GM12873 (cell line): ENCODE results near the gene DVL2.

Experiments
- TF ChIP-seq, protein P1 (sequence below): IDR thresholded peaks from 2 replicates; pipeline ENCODE4 v1.5.1; 2012; ENCODE audit warnings: low read depth, mild to moderate bottlenecking, moderate library complexity, low read length, control low read depth; ENCODE audit not compliant: insufficient read depth; ENCODE audit errors: missing control alignments

The DVL2 gene

DNA sequence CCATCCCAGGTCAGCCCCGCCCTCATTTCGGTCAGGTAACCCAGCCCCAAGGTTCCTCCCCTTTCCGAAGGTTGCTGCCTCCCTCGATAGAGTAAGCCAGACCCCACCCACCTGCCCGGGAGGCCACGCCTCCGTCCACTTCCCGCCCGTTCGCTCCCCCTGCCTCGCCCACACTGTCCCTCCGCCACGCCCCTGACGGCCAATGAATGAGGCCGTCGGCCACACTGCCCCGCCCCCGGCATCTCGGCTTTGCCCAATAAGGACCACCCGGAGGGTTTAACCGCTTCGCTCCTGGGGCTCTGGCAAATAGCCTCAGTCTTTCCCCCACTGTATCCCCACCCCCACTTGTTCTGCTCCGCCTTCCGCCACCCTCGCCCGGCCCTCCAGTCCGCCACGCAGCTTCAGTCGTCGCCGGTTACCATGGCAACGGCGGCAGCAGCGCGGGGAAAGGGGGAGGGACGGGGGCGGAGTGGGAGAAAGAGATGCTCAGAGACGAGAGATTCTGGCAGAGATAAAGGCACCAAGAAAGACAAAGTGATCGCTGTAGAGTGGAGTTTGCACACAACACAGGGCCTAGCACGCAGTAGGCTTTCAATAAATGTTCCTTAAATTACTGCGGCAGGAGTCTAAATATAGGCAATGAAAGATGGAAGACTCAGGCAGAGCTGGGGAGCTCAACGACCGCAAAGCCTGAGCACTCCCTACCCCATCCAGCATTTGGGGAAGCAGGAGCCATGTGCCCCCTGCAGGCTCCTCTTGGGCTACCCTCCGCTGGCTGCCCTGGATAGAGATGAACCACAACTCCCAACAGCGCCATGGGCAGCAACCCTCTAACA, 19.8 kb downstream of the DVL2 start:
- TF ChIP-seq, protein P1, sequence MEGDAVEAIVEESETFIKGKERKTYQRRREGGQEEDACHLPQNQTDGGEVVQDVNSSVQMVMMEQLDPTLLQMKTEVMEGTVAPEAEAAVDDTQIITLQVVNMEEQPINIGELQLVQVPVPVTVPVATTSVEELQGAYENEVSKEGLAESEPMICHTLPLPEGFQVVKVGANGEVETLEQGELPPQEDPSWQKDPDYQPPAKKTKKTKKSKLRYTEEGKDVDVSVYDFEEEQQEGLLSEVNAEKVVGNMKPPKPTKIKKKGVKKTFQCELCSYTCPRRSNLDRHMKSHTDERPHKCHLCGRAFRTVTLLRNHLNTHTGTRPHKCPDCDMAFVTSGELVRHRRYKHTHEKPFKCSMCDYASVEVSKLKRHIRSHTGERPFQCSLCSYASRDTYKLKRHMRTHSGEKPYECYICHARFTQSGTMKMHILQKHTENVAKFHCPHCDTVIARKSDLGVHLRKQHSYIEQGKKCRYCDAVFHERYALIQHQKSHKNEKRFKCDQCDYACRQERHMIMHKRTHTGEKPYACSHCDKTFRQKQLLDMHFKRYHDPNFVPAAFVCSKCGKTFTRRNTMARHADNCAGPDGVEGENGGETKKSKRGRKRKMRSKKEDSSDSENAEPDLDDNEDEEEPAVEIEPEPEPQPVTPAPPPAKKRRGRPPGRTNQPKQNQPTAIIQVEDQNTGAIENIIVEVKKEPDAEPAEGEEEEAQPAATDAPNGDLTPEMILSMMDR: peak; percentile 64

DNA sequence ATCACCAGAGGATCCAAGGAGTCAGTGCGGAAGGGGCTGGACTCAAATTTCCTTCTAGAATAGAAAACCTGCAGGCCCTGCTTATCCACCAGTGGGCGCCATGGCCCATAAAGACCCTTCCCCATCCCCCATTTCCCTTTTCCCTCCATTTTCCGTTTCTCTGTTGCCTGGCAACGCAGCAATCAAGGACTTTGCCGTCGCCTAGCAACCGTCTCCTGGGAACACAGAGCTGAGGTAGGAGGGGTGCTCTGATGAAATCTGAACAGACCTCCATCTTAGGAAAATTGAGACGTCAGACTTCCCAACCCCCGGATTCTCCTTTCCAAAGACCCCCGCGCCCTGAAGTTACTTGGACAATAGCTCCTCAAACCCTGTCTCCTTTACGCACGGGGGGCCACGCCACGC, 20.4 kb downstream of the DVL2 start:
- TF ChIP-seq, protein P1: peak; percentile 59

DNA sequence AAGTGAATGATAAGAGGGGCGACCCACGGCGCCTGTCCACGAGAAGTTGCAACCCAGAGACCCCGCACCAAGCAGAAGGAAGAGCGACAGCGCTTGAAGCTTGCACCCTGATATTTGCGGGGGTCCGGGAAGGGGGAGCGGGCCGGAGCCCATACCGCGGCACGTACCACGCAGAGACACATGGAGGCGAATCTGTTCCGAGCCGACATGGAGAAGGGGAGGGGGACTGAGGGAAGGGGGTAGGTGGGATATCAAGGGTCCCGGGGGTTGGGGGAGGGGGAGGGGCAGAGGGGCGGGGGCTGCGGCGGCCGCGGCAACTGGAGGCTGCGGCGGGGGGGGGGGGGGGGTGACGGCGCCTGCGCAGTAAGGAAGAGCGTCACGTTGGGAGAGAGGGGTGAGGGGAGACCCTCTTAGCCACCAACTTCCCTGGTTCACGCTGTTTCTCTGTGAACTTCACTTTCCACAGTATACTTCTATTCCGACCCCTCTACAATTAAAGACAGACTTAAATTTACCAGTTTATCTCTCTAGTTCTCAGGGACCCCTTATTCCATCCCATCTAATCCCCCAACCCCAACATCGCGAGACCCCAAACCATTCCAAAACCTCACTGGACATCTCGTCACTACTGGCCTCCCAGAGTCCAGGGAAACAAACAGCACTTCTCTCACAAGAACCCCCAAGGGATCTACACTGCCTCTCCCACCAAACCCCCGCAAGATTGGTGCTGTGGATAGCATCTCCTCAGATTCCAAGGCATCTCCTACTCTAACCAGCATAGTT, 22.6 kb downstream of the DVL2 start:
- TF ChIP-seq, protein P1: no peak

DNA sequence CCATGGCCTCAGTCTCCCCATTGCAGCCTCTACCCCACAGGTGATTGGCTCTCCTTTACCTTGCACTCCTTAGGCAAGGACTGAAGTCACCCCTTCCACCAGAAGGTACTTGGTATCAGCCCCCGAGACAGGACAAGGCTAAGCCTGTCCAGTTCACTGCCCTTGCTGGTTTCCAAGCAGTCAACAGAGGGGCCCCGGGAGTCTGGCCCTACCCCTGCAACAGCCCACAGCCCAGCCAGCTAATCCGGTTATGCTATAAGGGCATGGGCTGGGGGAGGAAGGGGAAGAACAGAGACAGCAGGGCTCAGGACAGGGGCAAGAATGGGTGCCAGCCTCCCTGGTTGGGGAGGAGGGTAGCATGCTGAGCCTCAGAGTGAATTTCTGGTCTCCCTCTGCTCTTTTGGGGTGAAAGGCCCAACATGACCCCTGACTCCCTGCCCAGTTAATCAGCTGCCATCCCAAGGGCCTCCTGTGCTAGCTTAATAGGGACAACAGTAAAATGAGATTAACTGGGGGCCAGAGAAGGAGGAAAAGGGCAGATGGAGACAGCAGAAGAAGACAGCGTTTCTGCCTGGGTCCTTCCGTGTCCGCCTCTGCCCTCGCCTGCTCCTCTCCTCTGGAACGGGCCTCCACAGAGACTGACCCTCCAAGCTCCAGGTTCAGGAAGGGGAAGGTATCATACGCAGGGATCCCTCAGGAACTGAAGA, 25.4 kb downstream of the DVL2 start:
- TF ChIP-seq, protein P1: no peak

DNA sequence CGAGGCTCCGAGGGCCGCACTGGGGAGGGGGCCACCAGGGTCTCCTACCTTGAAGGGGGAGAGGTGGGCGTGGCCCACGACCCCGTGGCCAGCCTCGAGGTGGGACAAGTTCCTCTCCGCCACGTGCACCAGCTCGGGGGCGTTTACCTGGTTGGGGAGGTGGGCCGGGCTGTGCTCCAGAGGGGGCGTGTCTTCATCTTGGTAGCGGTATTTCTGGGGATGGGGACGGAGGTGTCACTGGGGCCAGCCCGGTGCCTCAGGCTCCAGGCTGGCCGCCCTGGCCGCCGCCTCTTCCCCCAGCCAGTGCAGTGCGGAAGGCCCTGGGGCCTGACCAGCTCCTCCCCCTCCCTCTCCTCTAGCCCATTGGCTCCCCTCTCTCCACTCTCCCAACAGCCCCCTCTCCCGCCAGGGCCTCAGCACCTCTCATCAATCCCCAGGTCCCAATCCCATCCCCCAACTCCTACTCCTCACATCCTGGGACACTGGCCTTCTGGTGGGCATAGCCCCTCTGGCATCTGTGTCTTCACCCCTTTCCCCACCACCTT, 26.2 kb downstream of the DVL2 start:
- TF ChIP-seq, protein P1: no peak

DNA sequence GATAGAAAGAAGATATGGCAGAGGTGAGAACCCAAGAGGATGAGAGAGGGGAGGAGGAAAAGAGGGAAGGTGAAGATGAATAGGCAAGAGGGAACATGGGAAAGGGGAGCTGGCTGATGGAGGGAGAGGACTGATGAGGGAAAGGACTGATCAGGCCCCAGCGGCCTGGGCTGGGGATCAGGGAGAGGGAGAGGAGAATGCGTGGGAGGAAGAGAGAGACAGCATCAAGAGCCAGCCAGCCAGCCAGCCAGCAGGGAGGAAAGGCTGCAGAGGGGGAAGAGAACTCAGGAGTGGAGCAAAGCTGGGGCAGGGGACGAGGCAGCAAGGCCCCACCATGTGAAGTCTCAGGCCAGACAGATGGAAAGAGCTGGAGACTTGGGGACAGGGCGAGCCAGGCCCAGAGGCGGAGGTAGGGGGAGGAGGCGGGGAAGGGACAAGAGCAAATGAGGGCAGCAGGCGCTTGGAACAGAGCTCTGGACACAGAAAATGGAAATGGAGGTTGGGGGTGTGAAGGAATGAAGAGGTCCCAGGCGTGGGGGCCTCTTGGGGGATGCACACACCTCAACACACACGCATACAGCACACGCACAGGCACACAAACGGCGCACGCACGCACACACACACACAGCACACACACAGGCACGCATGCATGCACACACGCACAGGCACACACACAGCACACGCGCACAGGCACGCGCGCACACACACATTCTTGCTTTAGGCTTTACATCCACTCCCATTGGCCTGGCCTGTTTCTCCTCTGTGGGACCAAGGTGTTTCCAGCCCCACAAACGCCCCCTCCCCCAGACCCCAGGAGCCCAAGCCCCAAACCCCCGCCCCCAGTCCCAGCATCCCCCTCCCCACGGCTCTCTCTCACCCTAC, 27.0 kb downstream of the DVL2 start:
- TF ChIP-seq, protein P1: no peak
